ENCODE results near the gene APOBEC3B.

Gene APOBEC3B

DNA sequence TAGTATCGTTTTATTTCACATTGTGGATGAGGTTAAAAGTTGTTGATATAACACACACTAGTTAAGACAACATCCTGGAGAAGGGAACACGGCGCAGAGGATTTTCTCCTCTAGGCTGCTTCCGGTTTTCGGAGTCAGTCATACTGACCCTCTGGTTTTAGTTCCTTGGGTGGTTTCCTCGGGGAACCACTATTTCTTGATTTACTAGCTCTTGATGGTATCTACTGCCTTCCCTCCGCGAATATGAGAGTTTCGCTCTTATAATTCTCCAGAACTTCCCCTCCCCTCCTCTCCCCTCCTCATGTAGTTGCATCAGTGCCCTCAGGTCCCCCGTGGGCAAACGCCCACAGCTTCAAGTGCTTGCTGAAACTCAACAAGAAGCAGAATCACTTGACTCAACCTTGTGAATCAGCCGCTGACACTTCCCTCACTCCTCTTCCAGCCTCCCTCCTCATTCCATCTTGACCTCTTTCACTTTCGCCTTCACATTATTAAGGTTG is 40.6 kb upstream of the APOBEC3B start:
- no peak for TF ChIP-seq CTCF (IDR thresholded peaks at IDR 0.05; ENCODE audit: low read length)
- no peak for TF ChIP-seq EZH2 (IDR thresholded peaks at IDR 0.05; ENCODE audit: borderline replicate concordance, low read length)

GRCh38 chr22:38942702-38943101 is 39.4 kb upstream of the APOBEC3B start:
- no peak overlapping the region for H3K4me2 ChIP-seq (ENCODE audit: low read length)
- peaks cover 3% of the 10 kb centered on the region; the same call in 1 of the 2 replicates for H3K27me3 ChIP-seq (ENCODE audit: insufficient read depth, low read length)
- no peaks in the 10 kb centered on the region for H3K9me2 ChIP-seq (ENCODE audit: low read depth, low read length)
- H3K4me1 ChIP-seq (ENCODE audit: insufficient read depth, low read length, severe bottlenecking): no peaks in the 10 kb centered on the region
- no peaks in the 10 kb centered on the region for H3F3A ChIP-seq (ENCODE audit: insufficient read depth, low read length)
- no peaks in the 10 kb centered on the region for H3K79me2 ChIP-seq (ENCODE audit: insufficient read depth, low read length)
- H3K9me3 ChIP-seq (ENCODE audit: low read length): no peaks in the 10 kb centered on the region
- H3K36me3 ChIP-seq (ENCODE audit: insufficient read depth, low read length): no peaks in the 10 kb centered on the region
- H3K9ac ChIP-seq (ENCODE audit: low read length): no peak overlapping the region
- TF ChIP-seq CTCF (IDR thresholded peaks at IDR 0.05; ENCODE audit: low read length) (no peak), EZH2 (IDR thresholded peaks at IDR 0.05; ENCODE audit: borderline replicate concordance, low read length) (no peak)
- H2AFZ ChIP-seq (ENCODE audit: low read length): no peak overlapping the region
- H3K4me3 ChIP-seq (ENCODE audit: low read depth, low read length, poor library complexity, severe bottlenecking): no peak overlapping the region
- H3K27ac ChIP-seq (ENCODE audit: low read depth, low read length, poor library complexity, severe bottlenecking): no peak overlapping the region
- no peaks in the 10 kb centered on the region for H4K20me1 ChIP-seq (ENCODE audit: insufficient read depth, low read length)

More for the DNA sequence above, 40.6 kb upstream of the APOBEC3B start:
- no peak overlapping the region for H3K9ac ChIP-seq (ENCODE audit: low read length)
- H3K4me1 ChIP-seq (ENCODE audit: insufficient read depth, low read length, severe bottlenecking): no peaks in the 10 kb centered on the region
- H3K27me3 ChIP-seq (ENCODE audit: insufficient read depth, low read length): no peaks in the 10 kb centered on the region
- H3K27ac ChIP-seq (ENCODE audit: low read depth, low read length, poor library complexity, severe bottlenecking): no peak overlapping the region
- H3K9me3 ChIP-seq (ENCODE audit: low read length): no peaks in the 10 kb centered on the region
- no peak overlapping the region for H2AFZ ChIP-seq (ENCODE audit: low read length)
- no peak overlapping the region for H3K4me2 ChIP-seq (ENCODE audit: low read length)
- H3K4me3 ChIP-seq (ENCODE audit: low read depth, low read length, poor library complexity, severe bottlenecking): no peak overlapping the region
- no peaks in the 10 kb centered on the region for H3K36me3 ChIP-seq (ENCODE audit: insufficient read depth, low read length)
- H3K79me2 ChIP-seq (ENCODE audit: insufficient read depth, low read length): no peaks in the 10 kb centered on the region
- H3F3A ChIP-seq (ENCODE audit: insufficient read depth, low read length): no peaks in the 10 kb centered on the region
- no peaks in the 10 kb centered on the region for H3K9me2 ChIP-seq (ENCODE audit: low read depth, low read length)
- no peaks in the 10 kb centered on the region for H4K20me1 ChIP-seq (ENCODE audit: insufficient read depth, low read length)

GRCh38 chr22:38943201-38943600 is 38.9 kb upstream of the APOBEC3B start:
- TF ChIP-seq CTCF (IDR thresholded peaks at IDR 0.05; ENCODE audit: low read length): peak; percentile 18; the same call in 1 of the 2 replicates
- TF ChIP-seq EZH2 (IDR thresholded peaks at IDR 0.05; ENCODE audit: borderline replicate concordance, low read length): no peak
- no peak overlapping the region for H3K27ac ChIP-seq (ENCODE audit: low read depth, low read length, poor library complexity, severe bottlenecking)
- H3K9ac ChIP-seq (ENCODE audit: low read length): no peak overlapping the region
- H3K27me3 ChIP-seq (ENCODE audit: insufficient read depth, low read length): peaks cover 5% of the 10 kb centered on the region; the same call in 1 of the 2 replicates
- no peaks in the 10 kb centered on the region for H3K36me3 ChIP-seq (ENCODE audit: insufficient read depth, low read length)
- H2AFZ ChIP-seq (ENCODE audit: low read length): no peak overlapping the region
- no peaks in the 10 kb centered on the region for H3K79me2 ChIP-seq (ENCODE audit: insufficient read depth, low read length)
- H3K9me3 ChIP-seq (ENCODE audit: low read length): no peaks in the 10 kb centered on the region
- no peaks in the 10 kb centered on the region for H3K9me2 ChIP-seq (ENCODE audit: low read depth, low read length)
- no peak overlapping the region for H3K4me2 ChIP-seq (ENCODE audit: low read length)
- H3F3A ChIP-seq (ENCODE audit: insufficient read depth, low read length): no peaks in the 10 kb centered on the region
- H4K20me1 ChIP-seq (ENCODE audit: insufficient read depth, low read length): no peaks in the 10 kb centered on the region
- no peak overlapping the region for H3K4me3 ChIP-seq (ENCODE audit: low read depth, low read length, poor library complexity, severe bottlenecking)
- no peaks in the 10 kb centered on the region for H3K4me1 ChIP-seq (ENCODE audit: insufficient read depth, low read length, severe bottlenecking)

Measured in OCI-LY1 (cell line).